Common myeloid progenitor, CD34-positive (primary cell): ENCODE results near the gene DCDC1.

Source experiments
- CTCF ChIA-PET: fragments of 350-600 bp; sonication (Branson Sonifier 250); formaldehyde crosslinking; loops from one replicate; lab custom pipeline; 2021; ENCODE audit warnings: antibody characterized with exemption; lab: Charles Lee
- POLR2A ChIA-PET: fragments of 350-600 bp; sonication (Branson Sonifier 250); formaldehyde crosslinking; loops from one replicate; lab custom pipeline; 2021; ENCODE audit warnings: antibody characterized with exemption; lab: Charles Lee
- DNase-seq, 3 donors: peaks; one replicate each; pipeline versions ENCODE4 v3.0.0 to v3.0.0-alpha.2; 2013
- H3K27ac ChIP-seq, 2 experiments: 1 replicate in 1 of 2; 2 replicates in 1 of 2; pipeline ENCODE4 v1.7.0; 2013; ENCODE audit warnings: inconsistent platforms in 2 of 2, low read length in 2 of 2, mild to moderate bottlenecking in 2 of 2, low read depth in 1 of 2, moderate library complexity in 1 of 2; ENCODE audit not compliant: severe bottlenecking in 2 of 2, insufficient read depth in 1 of 2, poor library complexity in 1 of 2
- H3K27me3 ChIP-seq, 5 experiments: replicated peaks in 2 of 5; 1 replicate in 3 of 5; 2 replicates in 2 of 5; pipeline versions ENCODE4 v1.6.1 to v1.7.0; 2013; ENCODE audit warnings: low read length in 4 of 5, mild to moderate bottlenecking in 2 of 5, moderate library complexity in 2 of 5, inconsistent platforms in 1 of 5; ENCODE audit not compliant: insufficient read depth in 5 of 5, control insufficient read depth in 4 of 5
- H3K36me3 ChIP-seq, 4 experiments: 1 replicate in 2 of 4; 2 replicates in 2 of 4; pipeline versions ENCODE4 v1.6.1 to v1.7.0; 2013; ENCODE audit warnings: low read length in 3 of 4, control low read depth in 1 of 4, mild to moderate bottlenecking in 1 of 4; ENCODE audit not compliant: control insufficient read depth in 4 of 4, insufficient read depth in 4 of 4
- H3K4me1 ChIP-seq, 4 experiments: 1 replicate in 3 of 4; 2 replicates in 1 of 4; pipeline versions ENCODE4 v1.6.1 to v1.7.1; 2013; ENCODE audit warnings: low read length in 3 of 4, mild to moderate bottlenecking in 3 of 4, control low read depth in 1 of 4, inconsistent platforms in 1 of 4, moderate library complexity in 1 of 4; ENCODE audit not compliant: control insufficient read depth in 4 of 4, insufficient read depth in 4 of 4; ENCODE audit errors: control extremely low read depth in 1 of 4
- H3K4me3 ChIP-seq, 7 experiments: 1 replicate in 4 of 7; 2 replicates in 3 of 7; pipeline versions ENCODE4 v1.5.1 to v1.7.0; 2013; ENCODE audit warnings: mild to moderate bottlenecking in 7 of 7, low read length in 6 of 7, moderate library complexity in 6 of 7, inconsistent platforms in 2 of 7, low read depth in 2 of 7, control low read depth in 1 of 7; ENCODE audit not compliant: insufficient read depth in 4 of 7, control insufficient read depth in 1 of 7; ENCODE audit errors: extremely low read depth in 1 of 7
- H3K9me3 ChIP-seq, 5 experiments: 1 replicate in 4 of 5; 2 replicates in 1 of 5; pipeline versions ENCODE4 v1.6.1 to v1.7.1; 2013; ENCODE audit warnings: low read length in 4 of 5, mild to moderate bottlenecking in 2 of 5, inconsistent platforms in 1 of 5, low read depth in 1 of 5, moderate library complexity in 1 of 5; ENCODE audit not compliant: control insufficient read depth in 4 of 5, insufficient read depth in 2 of 5; ENCODE audit errors: control extremely low read depth in 1 of 5
- WGBS: methylation state at CpG from one replicate; pipeline ENCODE4 v1.1.5; 2013; ENCODE audit not compliant: insufficient coverage; 5-methylcytosine and 5-hydroxymethylcytosine counted together

The DCDC1 gene

GRCh38 chr11:31096191-31096805 lies 273.2 kb downstream of the DCDC1 start:
- no CpG with 5 or more reads among the region's 2 CpGs for WGBS
- POLR2A ChIA-PET = no interaction called here

GRCh38 chr11:31092638-31093037 lies 276.9 kb downstream of the DCDC1 start:
- ChIA-PET POLR2A (interaction anchor here (0.6 kb wide), 1 partner anchor 1437 kb away, joined by 4 read pairs; no protein-coding TSS in a partner anchor), CTCF (no interaction called here)
- no peaks in the 10 kb centered on the region for H3K4me1 ChIP-seq
- peak overlapping the region in 1 of 7 experiments; percentile 11 for H3K4me3 ChIP-seq
- no peak overlapping the region for H3K27ac ChIP-seq
- DNase-seq = no peak
- H3K36me3 ChIP-seq = no peaks in the 10 kb centered on the region
- H3K9me3 ChIP-seq = peaks cover 0 to 18% (median 4%) of the 10 kb centered on the region in 5 experiments
- H3K27me3 ChIP-seq = no peaks in the 10 kb centered on the region

More at GRCh38 chr11:31096191-31096805, 273.2 kb downstream of the DCDC1 start:
- H3K27me3 ChIP-seq = no peaks in the 10 kb centered on the region
- H3K4me3 ChIP-seq = no peak overlapping the region
- no peak for DNase-seq
- H3K9me3 ChIP-seq = no peaks in the 10 kb centered on the region
- no peaks in the 10 kb centered on the region for H3K4me1 ChIP-seq
- no peak overlapping the region for H3K27ac ChIP-seq
- H3K36me3 ChIP-seq = no peaks in the 10 kb centered on the region
- CTCF ChIA-PET = interaction anchor here (1.4 kb wide), 1 partner anchor 10 kb away, joined by 3 read pairs; no protein-coding TSS in a partner anchor

GRCh38 chr11:31089117-31089516 lies 280.4 kb downstream of the DCDC1 start:
- no peaks in the 10 kb centered on the region for H3K27me3 ChIP-seq
- H3K9me3 ChIP-seq = peaks cover 0 to 18% (median 4%) of the 10 kb centered on the region in 5 experiments
- no peak for DNase-seq
- POLR2A ChIA-PET = no interaction called here
- WGBS = no CpG with 5 or more reads among the region's 2 CpGs
- H3K4me1 ChIP-seq = no peaks in the 10 kb centered on the region
- no peaks in the 10 kb centered on the region for H3K36me3 ChIP-seq
- H3K27ac ChIP-seq = no peak overlapping the region
- H3K4me3 ChIP-seq = no peak overlapping the region
- CTCF ChIA-PET = no interaction called here

GRCh38 chr11:31069447-31070205 lies 299.9 kb downstream of the DCDC1 start:
- CTCF ChIA-PET = no interaction called here
- Histone ChIP-seq H3K9me3 (peaks cover 0 to 1% (median 0%) of the 10 kb centered on the region in 5 experiments), H3K4me1 (no peaks in the 10 kb centered on the region), H3K36me3 (no peaks in the 10 kb centered on the region), H3K4me3 (no peak overlapping the region), H3K27me3 (no peaks in the 10 kb centered on the region), H3K27ac (no peak overlapping the region)
- no peak for DNase-seq
- POLR2A ChIA-PET = no interaction called here
- WGBS = no CpG with 5 or more reads among the region's 1 CpG

- no peaks in the 10 kb centered on the region for H3K36me3 ChIP-seq
- POLR2A ChIA-PET = no interaction called here
- no peaks in the 10 kb centered on the region for H3K27me3 ChIP-seq
- no peaks in the 10 kb centered on the region for H3K9me3 ChIP-seq
- no peak overlapping the region for H3K27ac ChIP-seq
- no peak for DNase-seq
- CTCF ChIA-PET = no interaction called here
- H3K4me1 ChIP-seq = no peaks in the 10 kb centered on the region
- H3K4me3 ChIP-seq = no peak overlapping the region
- WGBS = 100% methylated on average over 2 of the region's 2 CpGs
These were observed 308.7 kb downstream of the DCDC1 start for GRCh38 chr11:31060880-31061279.

GRCh38 chr11:31059529-31059928 lies 310.0 kb downstream of the DCDC1 start:
- Histone ChIP-seq H3K4me1 (no peaks in the 10 kb centered on the region), H3K9me3 (no peaks in the 10 kb centered on the region), H3K27ac (no peak overlapping the region), H3K36me3 (no peaks in the 10 kb centered on the region), H3K27me3 (no peaks in the 10 kb centered on the region), H3K4me3 (no peak overlapping the region)
- ChIA-PET POLR2A (no interaction called here), CTCF (no interaction called here)
- DNase-seq = no peak

GRCh38 chr11:31050061-31050765 lies 319.3 kb downstream of the DCDC1 start:
- CTCF ChIA-PET = no interaction called here
- WGBS = 82% methylated on average over 5 of the region's 10 CpGs
- H3K4me1 ChIP-seq = no peaks in the 10 kb centered on the region
- no peaks in the 10 kb centered on the region for H3K36me3 ChIP-seq
- H3K27me3 ChIP-seq = no peaks in the 10 kb centered on the region
- DNase-seq = no peak
- H3K27ac ChIP-seq = no peak overlapping the region
- no peak overlapping the region for H3K4me3 ChIP-seq
- peaks cover 0 to 6% (median 0%) of the 10 kb centered on the region in 5 experiments for H3K9me3 ChIP-seq
- POLR2A ChIA-PET = no interaction called here
